GM12878 (cell line): ENCODE measurements around the gene GRK5. TPM values are rescaled to one million over a fixed set of nuclear protein-coding genes. Genes with fewer than 3 reads are reported as not detected.

Source experiments
- IRF4 ChIP-seq: IDR thresholded peaks from 2 replicates; pipeline ENCODE4 v1.6.1; 2011; ENCODE audit warnings: low read depth, low read length
- PAX8 ChIP-seq: fragments of 450-650 bp; IDR thresholded peaks from 2 replicates; pipeline ENCODE4 v1.6.1; 2017; ENCODE audit warnings: mild to moderate bottlenecking, moderate library complexity
- POLR2AphosphoS2 ChIP-seq: IDR thresholded peaks from 2 replicates; pipeline ENCODE4 v1.6.1; 2011; ENCODE audit warnings: low read depth, mild to moderate bottlenecking, low read length, improper control_type of control experiment, moderate library complexity
- RUNX3 ChIP-seq: IDR thresholded peaks from 2 replicates; pipeline ENCODE4 v1.6.1; 2012; ENCODE audit warnings: low read length, inconsistent platforms
- polyA plus RNA-seq, 11 experiments: library from polyadenylated mRNA; depleted of rRNA in 4 of 11; unstranded in 6 of 11; stranded (reverse) in 5 of 11; fragments of >200 nt; fragmentation: Nextera tagmentation in 4 of 11; fragmentation: Illumina TruSeq in 1 of 11; extraction: Ambion mirVana in 4 of 11; extraction: Trizol in 1 of 11; gene quantifications; 1 replicate in 1 of 11; 2 replicates in 10 of 11; pipeline versions ENCODE4 v1.2.1 to v1.2.3, GENCODE V29; 2011 to 2016; ENCODE audit warnings: inconsistent platforms in 2 of 11, missing spikeins in 2 of 11, low read depth in 1 of 11
- total RNA-seq, 4 experiments: library from RNA; depleted of rRNA in 3 of 4; stranded (reverse); fragments of >200 nt in 3 of 4; fragmentation: Illumina TruSeq in 1 of 4; extraction: Trizol in 1 of 4; gene quantifications; 2 replicates each; pipeline versions ENCODE4 v1.2.1 to v1.2.3, GENCODE V29; 2013 to 2021
- TF ChIP-seq, protein P1 (sequence below): fragments of 450-650 bp; IDR thresholded peaks from 2 replicates; pipeline ENCODE4 v1.6.1; 2017; ENCODE audit warnings: antibody characterized with exemption, mild to moderate bottlenecking, moderate library complexity
- TF ChIP-seq, protein P2 (sequence below): fragments of 450-650 bp; IDR thresholded peaks from 2 replicates; pipeline ENCODE4 v1.6.1; 2017; ENCODE audit warnings: borderline replicate concordance
- TF ChIP-seq, protein P3 (sequence below): fragments of 450-650 bp; IDR thresholded peaks from 2 replicates; pipeline ENCODE4 v1.6.1; 2017; ENCODE audit warnings: mild to moderate bottlenecking, moderate library complexity
- TF ChIP-seq, protein P4 (sequence below): IDR thresholded peaks from 2 replicates; pipeline ENCODE4 v1.6.1; 2012; ENCODE audit warnings: improper control_type of control experiment, low read depth, low read length; ENCODE audit not compliant: insufficient replicate concordance

GRK5 gene
- total and polyA plus RNA-seq, 10 of the 15 experiments (the other 5 are each of a cell fraction or from before 2014, with no cell fraction given): 0.11 to 22.1 (median 10.0) TPM

DNA sequence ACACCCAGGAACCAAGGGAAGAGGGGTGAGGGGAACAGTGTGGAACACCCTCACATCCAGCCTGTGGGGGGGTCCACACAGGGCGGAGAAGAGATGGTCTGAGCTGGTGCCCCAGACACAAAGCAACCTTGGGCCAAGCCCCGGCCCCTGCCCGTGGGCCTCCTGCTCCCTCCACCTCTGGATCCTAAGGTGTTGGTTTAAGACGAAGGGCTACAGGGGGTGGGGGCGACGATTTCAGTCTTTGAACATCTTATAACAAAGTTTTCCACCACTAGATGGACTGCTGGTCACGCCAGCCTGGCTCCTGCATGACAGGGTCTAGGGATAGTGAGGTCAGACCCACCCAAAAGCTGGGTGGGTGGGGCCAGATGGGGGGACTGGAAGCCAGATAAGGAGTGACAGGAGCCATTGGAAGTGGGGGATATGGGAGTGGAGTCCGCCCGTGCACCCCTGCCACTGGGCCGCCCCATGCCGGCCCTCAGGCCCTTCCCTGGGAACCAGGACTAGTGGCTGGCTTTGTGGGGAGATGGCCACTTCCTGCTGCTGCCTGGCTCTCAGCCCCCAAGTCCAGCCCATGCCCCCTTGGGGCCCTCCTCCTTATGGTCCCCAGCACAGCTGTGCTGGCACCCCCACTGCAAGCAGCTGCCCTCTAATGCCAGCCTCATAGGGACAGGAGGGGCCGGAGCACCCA lies 236.7 kb downstream of the GRK5 start (continued):
- TF ChIP-seq, protein P1, sequence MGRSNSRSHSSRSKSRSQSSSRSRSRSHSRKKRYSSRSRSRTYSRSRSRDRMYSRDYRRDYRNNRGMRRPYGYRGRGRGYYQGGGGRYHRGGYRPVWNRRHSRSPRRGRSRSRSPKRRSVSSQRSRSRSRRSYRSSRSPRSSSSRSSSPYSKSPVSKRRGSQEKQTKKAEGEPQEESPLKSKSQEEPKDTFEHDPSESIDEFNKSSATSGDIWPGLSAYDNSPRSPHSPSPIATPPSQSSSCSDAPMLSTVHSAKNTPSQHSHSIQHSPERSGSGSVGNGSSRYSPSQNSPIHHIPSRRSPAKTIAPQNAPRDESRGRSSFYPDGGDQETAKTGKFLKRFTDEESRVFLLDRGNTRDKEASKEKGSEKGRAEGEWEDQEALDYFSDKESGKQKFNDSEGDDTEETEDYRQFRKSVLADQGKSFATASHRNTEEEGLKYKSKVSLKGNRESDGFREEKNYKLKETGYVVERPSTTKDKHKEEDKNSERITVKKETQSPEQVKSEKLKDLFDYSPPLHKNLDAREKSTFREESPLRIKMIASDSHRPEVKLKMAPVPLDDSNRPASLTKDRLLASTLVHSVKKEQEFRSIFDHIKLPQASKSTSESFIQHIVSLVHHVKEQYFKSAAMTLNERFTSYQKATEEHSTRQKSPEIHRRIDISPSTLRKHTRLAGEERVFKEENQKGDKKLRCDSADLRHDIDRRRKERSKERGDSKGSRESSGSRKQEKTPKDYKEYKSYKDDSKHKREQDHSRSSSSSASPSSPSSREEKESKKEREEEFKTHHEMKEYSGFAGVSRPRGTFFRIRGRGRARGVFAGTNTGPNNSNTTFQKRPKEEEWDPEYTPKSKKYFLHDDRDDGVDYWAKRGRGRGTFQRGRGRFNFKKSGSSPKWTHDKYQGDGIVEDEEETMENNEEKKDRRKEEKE: no peak
- no peak for TF ChIP-seq PAX8
- TF ChIP-seq, protein P2, sequence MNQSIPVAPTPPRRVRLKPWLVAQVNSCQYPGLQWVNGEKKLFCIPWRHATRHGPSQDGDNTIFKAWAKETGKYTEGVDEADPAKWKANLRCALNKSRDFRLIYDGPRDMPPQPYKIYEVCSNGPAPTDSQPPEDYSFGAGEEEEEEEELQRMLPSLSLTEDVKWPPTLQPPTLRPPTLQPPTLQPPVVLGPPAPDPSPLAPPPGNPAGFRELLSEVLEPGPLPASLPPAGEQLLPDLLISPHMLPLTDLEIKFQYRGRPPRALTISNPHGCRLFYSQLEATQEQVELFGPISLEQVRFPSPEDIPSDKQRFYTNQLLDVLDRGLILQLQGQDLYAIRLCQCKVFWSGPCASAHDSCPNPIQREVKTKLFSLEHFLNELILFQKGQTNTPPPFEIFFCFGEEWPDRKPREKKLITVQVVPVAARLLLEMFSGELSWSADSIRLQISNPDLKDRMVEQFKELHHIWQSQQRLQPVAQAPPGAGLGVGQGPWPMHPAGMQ: no peak
- TF ChIP-seq, protein P3, sequence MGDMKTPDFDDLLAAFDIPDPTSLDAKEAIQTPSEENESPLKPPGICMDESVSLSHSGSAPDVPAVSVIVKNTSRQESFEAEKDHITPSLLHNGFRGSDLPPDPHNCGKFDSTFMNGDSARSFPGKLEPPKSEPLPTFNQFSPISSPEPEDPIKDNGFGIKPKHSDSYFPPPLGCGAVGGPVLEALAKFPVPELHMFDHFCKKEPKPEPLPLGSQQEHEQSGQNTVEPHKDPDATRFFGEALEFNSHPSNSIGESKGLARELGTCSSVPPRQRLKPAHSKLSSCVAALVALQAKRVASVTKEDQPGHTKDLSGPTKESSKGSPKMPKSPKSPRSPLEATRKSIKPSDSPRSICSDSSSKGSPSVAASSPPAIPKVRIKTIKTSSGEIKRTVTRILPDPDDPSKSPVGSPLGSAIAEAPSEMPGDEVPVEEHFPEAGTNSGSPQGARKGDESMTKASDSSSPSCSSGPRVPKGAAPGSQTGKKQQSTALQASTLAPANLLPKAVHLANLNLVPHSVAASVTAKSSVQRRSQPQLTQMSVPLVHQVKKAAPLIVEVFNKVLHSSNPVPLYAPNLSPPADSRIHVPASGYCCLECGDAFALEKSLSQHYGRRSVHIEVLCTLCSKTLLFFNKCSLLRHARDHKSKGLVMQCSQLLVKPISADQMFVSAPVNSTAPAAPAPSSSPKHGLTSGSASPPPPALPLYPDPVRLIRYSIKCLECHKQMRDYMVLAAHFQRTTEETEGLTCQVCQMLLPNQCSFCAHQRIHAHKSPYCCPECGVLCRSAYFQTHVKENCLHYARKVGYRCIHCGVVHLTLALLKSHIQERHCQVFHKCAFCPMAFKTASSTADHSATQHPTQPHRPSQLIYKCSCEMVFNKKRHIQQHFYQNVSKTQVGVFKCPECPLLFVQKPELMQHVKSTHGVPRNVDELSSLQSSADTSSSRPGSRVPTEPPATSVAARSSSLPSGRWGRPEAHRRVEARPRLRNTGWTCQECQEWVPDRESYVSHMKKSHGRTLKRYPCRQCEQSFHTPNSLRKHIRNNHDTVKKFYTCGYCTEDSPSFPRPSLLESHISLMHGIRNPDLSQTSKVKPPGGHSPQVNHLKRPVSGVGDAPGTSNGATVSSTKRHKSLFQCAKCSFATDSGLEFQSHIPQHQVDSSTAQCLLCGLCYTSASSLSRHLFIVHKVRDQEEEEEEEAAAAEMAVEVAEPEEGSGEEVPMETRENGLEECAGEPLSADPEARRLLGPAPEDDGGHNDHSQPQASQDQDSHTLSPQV: no peak
- no peak for TF ChIP-seq IRF4
- no peak for TF ChIP-seq POLR2AphosphoS2
- no peak for TF ChIP-seq RUNX3
- TF ChIP-seq, protein P4, sequence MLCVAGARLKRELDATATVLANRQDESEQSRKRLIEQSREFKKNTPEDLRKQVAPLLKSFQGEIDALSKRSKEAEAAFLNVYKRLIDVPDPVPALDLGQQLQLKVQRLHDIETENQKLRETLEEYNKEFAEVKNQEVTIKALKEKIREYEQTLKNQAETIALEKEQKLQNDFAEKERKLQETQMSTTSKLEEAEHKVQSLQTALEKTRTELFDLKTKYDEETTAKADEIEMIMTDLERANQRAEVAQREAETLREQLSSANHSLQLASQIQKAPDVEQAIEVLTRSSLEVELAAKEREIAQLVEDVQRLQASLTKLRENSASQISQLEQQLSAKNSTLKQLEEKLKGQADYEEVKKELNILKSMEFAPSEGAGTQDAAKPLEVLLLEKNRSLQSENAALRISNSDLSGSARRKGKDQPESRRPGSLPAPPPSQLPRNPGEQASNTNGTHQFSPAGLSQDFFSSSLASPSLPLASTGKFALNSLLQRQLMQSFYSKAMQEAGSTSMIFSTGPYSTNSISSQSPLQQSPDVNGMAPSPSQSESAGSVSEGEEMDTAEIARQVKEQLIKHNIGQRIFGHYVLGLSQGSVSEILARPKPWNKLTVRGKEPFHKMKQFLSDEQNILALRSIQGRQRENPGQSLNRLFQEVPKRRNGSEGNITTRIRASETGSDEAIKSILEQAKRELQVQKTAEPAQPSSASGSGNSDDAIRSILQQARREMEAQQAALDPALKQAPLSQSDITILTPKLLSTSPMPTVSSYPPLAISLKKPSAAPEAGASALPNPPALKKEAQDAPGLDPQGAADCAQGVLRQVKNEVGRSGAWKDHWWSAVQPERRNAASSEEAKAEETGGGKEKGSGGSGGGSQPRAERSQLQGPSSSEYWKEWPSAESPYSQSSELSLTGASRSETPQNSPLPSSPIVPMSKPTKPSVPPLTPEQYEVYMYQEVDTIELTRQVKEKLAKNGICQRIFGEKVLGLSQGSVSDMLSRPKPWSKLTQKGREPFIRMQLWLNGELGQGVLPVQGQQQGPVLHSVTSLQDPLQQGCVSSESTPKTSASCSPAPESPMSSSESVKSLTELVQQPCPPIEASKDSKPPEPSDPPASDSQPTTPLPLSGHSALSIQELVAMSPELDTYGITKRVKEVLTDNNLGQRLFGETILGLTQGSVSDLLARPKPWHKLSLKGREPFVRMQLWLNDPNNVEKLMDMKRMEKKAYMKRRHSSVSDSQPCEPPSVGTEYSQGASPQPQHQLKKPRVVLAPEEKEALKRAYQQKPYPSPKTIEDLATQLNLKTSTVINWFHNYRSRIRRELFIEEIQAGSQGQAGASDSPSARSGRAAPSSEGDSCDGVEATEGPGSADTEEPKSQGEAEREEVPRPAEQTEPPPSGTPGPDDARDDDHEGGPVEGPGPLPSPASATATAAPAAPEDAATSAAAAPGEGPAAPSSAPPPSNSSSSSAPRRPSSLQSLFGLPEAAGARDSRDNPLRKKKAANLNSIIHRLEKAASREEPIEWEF: no peak
